GM20000 (cell line): ENCODE data around the gene LRSAM1.

ENCODE experiments used
- DNase-seq: peaks from one replicate; pipeline ENCODE4 v3.0.0; 2012; ENCODE audit warnings: low spot score
- TF ChIP-seq, protein P1 (sequence below): IDR thresholded peaks from 2 replicates; pipeline ENCODE4 v1.5.1; 2012; ENCODE audit warnings: mild to moderate bottlenecking, control low read depth; ENCODE audit errors: extremely low read depth, missing control alignments

LRSAM1 gene

DNA sequence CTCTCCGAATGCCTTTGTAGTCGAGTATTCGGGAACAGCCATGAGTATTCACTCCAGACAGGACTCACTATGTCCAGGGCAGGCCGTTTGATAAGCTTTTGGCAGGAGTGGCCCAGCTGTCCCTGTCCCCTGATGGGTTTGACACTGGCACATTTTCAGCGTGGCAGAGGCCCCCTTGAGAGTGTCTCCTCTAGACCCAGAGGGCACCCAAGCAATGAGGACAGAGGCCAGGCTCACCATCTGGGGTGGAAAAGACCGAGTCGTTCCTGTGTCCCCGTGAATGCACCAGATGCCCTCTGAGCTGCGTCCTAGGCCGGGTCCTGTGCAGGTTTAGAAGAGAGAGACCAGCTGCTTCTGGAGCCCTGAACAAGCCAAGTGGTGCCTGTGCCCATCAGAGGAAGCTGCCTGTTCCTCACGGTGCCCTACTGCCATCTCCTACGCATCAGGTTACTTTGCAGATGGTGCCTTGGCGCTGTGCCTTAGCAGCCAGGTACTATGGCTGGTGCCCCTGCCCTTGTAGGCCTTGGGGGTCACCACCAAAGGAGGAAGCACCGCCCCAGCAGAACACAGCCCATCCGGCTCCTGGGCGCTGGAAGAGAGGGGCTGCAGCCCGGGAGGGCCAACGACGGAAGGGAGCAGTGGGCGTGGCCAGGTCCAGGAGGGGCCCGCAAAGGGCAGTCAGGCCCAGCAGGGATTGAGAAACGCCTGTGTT is 42.4 kb downstream of the LRSAM1 start:
- TF ChIP-seq, protein P1, sequence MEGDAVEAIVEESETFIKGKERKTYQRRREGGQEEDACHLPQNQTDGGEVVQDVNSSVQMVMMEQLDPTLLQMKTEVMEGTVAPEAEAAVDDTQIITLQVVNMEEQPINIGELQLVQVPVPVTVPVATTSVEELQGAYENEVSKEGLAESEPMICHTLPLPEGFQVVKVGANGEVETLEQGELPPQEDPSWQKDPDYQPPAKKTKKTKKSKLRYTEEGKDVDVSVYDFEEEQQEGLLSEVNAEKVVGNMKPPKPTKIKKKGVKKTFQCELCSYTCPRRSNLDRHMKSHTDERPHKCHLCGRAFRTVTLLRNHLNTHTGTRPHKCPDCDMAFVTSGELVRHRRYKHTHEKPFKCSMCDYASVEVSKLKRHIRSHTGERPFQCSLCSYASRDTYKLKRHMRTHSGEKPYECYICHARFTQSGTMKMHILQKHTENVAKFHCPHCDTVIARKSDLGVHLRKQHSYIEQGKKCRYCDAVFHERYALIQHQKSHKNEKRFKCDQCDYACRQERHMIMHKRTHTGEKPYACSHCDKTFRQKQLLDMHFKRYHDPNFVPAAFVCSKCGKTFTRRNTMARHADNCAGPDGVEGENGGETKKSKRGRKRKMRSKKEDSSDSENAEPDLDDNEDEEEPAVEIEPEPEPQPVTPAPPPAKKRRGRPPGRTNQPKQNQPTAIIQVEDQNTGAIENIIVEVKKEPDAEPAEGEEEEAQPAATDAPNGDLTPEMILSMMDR: no peak
- no peak for DNase-seq

DNA sequence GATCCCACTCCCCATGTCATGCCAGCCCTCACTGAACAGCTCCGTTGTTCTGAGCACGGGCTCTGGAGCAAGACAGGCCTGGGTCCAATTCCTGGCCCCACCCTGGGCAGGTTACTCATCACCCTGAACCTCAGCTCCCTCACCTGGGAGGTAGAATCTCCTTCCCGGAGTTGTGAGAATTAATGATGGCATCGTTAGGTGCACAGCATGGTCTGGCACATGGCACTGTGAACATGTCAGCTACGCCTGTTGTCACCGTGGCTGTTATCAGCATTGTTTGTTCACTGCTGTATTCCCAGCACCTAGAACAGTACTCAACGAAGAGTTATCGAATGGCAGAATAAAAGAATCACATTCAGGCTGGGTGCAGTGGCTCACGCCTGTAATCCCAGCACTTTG is 43.0 kb downstream of the LRSAM1 start:
- TF ChIP-seq, protein P1: no peak

DNA sequence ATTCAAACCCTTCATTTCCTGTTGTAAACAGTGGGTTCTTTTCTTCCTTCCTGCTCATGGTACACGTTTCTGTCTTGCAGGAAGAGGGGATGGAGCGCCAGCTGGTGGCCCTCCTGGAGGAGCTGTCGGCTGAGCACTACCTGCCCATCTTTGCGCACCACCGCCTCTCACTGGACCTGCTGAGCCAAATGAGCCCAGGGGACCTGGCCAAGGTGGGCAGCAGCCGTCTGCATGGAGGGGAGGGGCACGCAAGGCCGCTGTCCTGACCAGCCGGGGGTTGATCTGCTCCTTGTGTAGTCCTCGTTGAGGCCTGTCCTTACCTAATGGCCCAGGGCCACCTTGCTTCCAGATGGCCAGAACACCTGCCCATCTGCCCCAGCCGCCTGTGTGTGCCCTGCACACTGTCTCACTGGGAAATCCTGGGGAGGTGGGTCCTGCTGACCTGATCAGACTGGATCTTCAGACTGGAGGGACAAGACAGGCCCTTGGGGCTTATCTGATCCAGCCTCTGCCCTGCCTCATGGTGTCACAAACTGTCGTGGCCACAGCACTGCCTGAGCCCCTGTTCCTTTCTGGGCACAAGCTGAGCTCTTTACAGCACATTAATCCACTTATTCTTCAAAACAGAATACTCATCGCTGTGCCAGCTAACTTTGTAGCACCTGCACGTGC is 44.7 kb downstream of the LRSAM1 start:
- TF ChIP-seq, protein P1: no peak
- DNase-seq: no peak

More for the DNA sequence above, 43.0 kb downstream of the LRSAM1 start:
- no peak for DNase-seq

DNA sequence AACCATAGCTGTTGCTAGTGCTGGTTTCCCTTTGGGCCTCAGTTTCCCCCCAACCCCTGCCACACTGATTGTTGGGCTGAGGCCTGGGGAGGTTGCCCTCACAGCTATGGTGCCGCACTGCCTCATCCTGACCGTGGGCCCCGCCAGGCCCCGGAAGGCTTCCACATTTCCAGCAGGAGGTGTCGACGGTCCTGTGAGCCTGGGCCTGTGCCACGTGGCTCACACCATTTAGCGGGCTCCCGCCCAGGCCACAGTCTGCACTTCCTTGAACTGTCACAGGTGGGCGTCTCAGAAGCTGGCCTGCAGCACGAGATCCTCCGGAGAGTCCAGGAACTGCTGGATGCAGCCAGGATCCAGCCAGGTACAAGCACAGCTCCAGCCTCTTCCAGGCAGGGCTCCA is 45.7 kb downstream of the LRSAM1 start:
- DNase-seq: no peak
- TF ChIP-seq, protein P1: no peak

DNA sequence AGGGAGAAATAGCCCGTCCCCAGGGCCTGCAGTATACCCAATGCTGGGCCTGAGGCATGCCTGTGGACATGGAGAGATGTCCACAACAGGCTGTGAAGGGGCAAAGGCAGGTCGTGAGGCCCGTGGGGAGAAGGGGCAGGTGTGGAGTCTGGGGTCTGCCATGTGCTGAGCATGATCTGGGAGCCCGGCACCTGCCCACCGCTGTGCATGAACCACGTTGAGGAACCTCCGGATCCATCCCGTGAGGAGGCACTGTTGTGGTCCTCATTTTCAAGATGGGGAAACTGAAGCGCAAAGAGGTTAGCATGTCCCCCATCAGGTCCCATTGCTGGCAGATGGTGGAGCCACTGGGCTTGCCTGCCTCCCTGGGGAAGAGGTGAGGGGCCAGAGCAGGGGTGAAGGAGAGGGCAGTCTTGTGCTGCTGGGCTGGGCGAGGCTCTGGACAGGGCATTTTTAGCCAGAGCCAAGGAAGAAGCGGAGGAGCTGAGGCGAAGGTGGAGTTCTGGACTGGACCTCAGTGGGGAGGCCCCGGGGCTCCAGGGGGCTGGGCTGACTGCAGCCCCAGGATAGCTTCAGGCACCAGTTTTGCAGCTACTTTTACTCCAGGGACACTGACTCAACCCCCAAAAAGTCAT is 46.5 kb downstream of the LRSAM1 start:
- TF ChIP-seq, protein P1: no peak
- DNase-seq: no peak

DNA sequence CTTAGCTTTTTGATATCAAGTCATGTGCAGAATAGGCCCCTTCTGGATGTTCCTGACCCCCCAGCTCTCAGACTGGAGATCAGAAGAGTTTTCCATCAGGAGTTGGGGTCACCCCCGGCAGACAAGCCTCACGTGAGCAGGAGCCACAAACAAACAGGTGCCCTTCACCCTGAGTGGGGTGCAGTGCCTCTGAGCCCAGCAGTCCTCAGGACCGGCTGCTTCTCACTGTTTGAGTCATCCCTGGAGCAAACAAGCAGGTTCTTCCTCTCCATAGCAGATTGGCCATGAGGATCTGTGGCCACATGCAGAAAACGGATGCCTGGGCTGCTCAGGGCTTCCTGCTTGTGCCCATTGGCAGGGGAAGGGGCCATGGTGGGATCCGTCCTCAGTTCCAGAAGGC is 47.0 kb downstream of the LRSAM1 start:
- DNase-seq: no peak
- TF ChIP-seq, protein P1: no peak

DNA sequence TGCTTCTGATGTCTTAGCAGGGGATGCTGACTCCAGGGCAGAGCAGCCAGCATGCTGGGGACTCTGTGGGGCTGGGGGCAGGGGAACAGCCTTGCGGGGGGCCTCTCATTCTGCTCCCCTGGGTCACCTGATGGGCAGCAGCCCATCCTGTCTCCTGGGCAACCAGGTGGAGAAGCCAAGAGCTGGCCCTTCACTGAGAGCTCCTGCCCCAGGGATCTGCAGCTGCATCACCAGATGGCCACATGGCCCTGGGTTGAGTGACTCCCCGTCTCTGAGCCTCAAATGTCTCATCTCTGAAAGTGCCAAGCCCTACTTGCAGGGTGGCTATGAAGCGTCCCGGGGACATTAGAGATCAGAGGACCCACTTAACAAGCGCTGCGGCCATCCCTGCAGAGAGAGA is 49.1 kb downstream of the LRSAM1 start:
- no peak for DNase-seq
- TF ChIP-seq, protein P1: no peak
